ENCODE data around the gene ZSCAN25.

GRCh38 chr7:99666013-99666395, 49.3 kb downstream of the ZSCAN25 start:
- TF ChIP-seq CTCF (conservative IDR thresholded peaks at IDR 0.05) (no peak), ZFX (IDR thresholded peaks at IDR 0.05) (no peak)
